Gastroesophageal sphincter (tissue), 3 donors: Measurements from ENCODE around the gene OSBPL1A.

Experiments
- POLR2AphosphoS5 ChIP-seq: sonication (generic); formaldehyde crosslinking; IDR thresholded peaks from one replicate; pipeline ENCODE4 v1.6.1; 2017; ENCODE audit warnings: antibody characterized with exemption
- TF ChIP-seq, protein P1 (sequence below), 4 experiments: fragments of 200-600 bp in 2 of 4; fragments of 450-650 bp in 2 of 4; sonication (generic) in 1 of 4; IDR thresholded peaks; one replicate each; pipeline ENCODE4 v1.5.1; 2017 to 2019; ENCODE audit warnings: antibody characterized with exemption in 4 of 4, mild to moderate bottlenecking in 2 of 4, moderate library complexity in 2 of 4

DNA sequence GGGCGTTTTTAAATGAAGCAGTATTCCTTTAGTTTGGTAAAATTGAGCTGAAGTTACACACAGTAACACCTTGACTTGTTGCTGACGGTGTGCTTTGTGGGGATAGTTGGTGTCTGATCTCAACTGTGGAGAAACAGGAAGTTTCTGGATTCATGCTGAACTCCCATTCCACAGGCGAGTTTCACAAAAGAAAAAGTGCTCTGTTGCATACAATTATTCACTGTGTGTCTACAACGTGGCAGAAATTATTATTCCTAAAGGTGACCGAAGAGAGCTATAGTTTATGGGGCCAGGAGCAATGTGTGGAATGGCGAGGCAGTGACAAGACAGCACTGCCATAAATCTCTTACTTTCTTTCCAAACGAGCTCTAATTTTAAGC lies 259.2 kb downstream of the OSBPL1A start:
- TF ChIP-seq, protein P1, sequence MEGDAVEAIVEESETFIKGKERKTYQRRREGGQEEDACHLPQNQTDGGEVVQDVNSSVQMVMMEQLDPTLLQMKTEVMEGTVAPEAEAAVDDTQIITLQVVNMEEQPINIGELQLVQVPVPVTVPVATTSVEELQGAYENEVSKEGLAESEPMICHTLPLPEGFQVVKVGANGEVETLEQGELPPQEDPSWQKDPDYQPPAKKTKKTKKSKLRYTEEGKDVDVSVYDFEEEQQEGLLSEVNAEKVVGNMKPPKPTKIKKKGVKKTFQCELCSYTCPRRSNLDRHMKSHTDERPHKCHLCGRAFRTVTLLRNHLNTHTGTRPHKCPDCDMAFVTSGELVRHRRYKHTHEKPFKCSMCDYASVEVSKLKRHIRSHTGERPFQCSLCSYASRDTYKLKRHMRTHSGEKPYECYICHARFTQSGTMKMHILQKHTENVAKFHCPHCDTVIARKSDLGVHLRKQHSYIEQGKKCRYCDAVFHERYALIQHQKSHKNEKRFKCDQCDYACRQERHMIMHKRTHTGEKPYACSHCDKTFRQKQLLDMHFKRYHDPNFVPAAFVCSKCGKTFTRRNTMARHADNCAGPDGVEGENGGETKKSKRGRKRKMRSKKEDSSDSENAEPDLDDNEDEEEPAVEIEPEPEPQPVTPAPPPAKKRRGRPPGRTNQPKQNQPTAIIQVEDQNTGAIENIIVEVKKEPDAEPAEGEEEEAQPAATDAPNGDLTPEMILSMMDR (IDR thresholded peaks at IDR 0.05) = no peak
- TF ChIP-seq POLR2AphosphoS5 = no peak
